HG03159 (cell line): ENCODE measurements around the gene FLRT1.
"Not testable (repeated sequence)": the region's sequence is repeated elsewhere in the genome, so short reads cannot be mapped to it uniquely, and the experiment has no call there.

ENCODE experiments used
- ATAC-seq: cut with Tn5 transposase; IDR thresholded peaks from one replicate; pipeline ENCODE4 v1.9.1; 2021; ENCODE audit warnings: mild to moderate bottlenecking, moderate library complexity; ENCODE audit not compliant: unreplicated experiment

The FLRT1 gene

DNA sequence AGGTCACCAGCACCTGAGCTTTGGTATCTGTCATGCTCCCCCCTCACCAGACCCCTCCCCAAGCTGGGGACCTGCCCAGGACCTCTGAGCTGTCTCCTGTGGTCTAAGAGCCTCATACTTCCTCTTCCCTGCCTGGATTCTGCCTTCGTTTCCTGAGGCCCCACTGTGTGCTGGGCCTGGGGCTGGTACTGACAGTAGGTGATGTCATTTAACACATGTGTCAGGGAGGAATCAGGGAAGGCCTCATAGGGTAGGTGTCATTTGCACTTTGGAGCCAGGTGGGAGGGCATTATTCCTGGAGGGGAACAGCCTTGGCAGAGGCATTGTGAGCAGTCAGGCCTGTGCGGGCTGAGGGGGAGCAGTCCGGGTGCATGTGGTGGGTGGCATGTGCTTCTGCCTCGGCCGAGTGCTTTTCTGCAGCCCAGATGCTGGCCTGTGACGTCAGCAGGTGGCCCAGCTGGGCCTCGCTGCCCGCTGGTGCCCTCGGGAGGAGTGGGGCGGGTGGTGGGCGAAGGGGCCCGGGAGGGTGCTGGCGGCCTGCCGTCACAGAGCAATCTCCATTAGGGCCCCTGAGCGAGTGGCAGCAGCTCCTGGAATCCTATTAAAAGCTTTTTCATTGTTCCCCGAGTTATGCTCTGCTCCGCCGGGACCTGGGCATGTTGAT is 9.1 kb downstream of the FLRT1 start:
- ATAC-seq: no peak

DNA sequence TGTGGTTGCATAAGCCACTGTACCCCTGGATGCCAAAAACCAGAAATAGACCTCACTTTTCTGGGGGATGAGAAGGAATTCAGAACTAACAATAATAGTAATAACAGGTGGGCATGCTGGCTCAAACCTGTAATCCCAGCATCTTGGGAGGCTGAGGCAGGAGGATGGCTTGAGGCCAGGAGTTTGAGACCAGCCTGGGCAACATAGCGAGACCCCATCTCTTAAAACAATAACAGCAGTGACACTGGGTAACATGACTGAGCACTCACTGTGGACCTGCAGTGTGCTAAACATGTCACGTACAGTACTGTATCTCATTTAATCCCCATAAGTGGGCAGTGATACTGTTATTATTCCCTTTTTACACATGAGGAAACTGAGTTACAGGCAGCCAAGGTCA is 10.0 kb downstream of the FLRT1 start:
- ATAC-seq: no peak

GRCh38 chr11:64047373-64047772 is 11.6 kb downstream of the FLRT1 start:
- ATAC-seq: not testable (repeated sequence)

DNA sequence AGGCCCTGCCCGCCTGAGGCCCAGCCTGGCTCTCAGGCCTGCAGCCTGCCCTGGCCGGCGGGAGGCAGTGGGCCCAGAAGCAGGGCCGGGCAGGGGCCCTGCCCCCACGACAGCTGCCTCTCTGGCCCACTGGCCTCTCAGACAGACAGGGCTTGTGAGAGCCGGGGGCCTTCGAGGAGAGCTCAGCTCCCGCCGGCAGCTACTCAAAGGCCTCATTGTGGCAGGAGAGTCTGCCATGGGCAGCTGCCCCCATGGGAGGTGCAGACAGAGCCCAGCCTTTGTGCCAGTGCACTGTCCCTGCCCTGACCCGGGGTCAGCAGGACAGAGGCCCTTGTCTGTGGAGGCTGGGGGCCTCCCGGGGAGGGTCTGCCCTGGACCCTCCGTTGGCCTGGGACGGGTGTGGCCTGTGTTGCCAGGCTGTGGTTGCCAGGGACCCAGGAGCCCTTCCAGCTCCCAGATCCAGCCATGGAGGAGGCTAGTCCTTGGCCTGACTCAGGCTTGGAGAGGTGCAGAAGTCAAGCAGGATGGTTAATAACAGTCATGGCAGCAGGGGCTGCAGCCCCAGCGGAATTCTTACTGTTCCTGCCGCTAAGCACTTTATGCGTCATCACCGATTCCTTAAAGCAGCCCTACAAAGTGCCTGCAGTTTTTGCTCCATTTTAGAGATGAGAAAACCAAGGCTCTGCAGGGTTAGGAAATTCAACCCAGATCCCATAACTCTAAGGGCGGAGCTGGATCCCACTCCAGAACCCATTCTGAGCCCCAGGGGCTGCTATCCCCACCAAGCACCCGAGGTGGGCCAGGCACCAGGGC is 12.5 kb downstream of the FLRT1 start:
- ATAC-seq: no peak

- no peak for ATAC-seq
Measured at GRCh38 chr11:64049509-64049908, 13.8 kb downstream of the FLRT1 start.

- no peak for ATAC-seq
Measured at GRCh38 chr11:64051297-64051696, 15.6 kb downstream of the FLRT1 start.

DNA sequence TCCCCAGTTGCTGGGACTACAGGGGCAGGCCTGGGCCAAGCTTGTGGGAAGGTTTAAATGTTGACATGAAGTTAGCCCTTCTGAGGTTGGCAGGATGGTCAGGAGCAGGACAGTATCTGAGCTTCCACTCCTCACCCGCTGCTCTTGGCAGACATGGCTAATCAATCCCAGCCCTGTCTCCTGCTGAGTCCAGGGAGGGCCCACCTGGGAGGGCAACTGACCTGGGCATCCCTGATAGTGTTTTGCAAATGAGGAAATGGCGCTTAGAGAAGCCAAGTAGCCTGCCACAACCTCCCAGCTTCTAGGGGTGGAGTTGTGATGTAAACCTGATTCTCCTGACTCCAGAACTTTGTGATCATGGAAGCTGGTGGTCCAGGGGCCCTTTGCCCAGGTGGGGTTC is 16.7 kb downstream of the FLRT1 start:
- no peak for ATAC-seq

GRCh38 chr11:64052938-64053622 is 17.3 kb downstream of the FLRT1 start:
- ATAC-seq: no peak

- ATAC-seq: no peak
Measured at GRCh38 chr11:64053699-64054098, 18.0 kb downstream of the FLRT1 start.

GRCh38 chr11:64055077-64055476 is 19.3 kb downstream of the FLRT1 start:
- no peak for ATAC-seq

- ATAC-seq: no peak
Measured at GRCh38 chr11:64056213-64056785, 20.6 kb downstream of the FLRT1 start.

- no peak for ATAC-seq
Measured at GRCh38 chr11:64056861-64057260, 21.1 kb downstream of the FLRT1 start.

GRCh38 chr11:64057890-64058289 is 22.2 kb downstream of the FLRT1 start:
- ATAC-seq: no peak

DNA sequence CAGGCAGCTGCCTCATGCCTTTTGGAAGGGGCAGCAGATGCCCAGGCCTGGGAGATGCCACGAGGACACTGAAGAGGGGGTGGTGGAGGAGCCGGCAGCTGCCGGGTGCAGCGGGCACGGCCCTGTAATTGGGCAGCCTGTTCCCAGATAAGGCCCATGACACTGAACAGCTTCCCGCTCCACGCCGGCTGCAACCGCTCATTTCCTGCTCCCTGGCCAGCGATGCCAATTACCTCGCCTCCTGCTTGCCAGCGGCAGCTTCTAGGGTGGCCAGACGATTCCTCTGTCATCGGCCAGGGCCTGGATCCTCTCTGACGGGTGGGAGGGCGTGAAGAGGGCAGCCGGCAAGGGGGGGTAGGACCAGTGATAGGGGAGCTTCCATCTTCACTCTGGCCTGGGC is 22.8 kb downstream of the FLRT1 start:
- no peak for ATAC-seq

- ATAC-seq: no peak
Measured at GRCh38 chr11:64059339-64060140, 23.8 kb downstream of the FLRT1 start.

DNA sequence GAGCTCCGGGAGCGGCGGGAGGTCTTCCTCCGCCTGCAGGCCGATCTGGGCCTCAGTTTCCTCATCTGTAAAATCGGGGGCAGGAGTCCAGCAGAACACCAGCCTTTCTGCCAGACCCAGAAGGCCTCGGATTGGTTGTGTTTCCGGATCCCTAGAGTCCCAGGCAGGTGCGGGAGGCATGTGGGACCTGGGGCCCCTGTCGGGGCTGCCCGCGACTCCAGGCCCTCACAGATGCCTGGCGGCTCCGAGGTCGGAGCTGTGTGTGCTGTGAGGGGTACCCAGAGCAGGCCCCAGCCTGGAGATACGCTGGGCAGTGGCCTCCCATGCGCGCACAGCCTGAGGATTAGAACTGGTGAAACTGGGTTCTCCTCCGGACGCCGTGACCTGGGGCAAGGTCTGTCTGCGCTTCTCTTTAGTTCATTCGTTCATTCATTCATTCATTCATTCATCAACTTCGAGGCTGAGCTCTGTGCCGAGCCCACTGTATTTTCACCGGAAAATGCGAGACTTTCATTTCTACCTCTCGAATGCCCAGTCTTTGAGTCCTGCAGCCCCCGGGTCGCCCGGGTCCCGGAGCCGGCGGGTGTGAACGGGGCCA is 24.6 kb downstream of the FLRT1 start:
- ATAC-seq: no peak

- ATAC-seq: peak; percentile 49
Measured at GRCh38 chr11:64060861-64061444, 25.2 kb downstream of the FLRT1 start.

DNA sequence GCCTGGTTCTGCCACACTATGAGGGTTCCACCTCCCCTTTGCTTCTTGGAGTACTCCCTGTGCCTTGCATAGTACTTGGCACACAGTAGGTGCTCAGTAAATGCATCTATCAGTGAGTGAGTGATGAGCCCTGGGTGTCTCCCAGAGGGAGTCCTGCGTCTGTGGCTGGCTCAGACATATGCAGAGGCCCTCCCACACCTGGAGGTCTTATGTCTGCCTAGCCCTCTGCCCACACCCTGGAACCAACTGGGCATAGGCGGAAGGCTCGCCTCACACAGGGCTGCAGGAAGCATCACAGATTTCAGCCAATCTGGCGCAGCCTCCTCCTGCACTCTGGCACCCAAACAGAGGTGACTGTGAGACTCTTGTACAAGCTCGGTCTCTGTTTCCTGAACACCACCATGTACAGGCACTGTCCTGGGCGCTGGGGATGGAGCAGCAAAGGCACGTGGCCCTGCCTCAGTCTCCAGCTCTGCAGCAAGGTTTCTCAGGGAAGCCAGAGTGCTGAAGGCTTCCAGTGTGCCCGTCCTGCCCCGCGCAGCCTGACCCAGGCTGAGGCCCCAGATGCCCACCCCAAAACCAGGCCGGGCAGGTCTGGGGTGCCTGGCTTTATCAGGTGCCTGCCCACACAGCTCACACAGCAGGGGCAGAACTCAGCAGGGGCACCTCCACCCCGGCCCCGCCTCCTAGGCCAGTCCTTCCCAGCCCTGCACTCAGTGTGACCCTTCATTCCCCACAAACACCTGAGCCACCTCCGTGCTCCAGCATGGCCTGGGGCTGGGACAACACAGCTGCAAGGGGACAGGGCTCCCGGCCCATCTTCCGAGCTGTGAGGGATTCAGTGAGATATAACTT is 26.7 kb downstream of the FLRT1 start:
- ATAC-seq: no peak

DNA sequence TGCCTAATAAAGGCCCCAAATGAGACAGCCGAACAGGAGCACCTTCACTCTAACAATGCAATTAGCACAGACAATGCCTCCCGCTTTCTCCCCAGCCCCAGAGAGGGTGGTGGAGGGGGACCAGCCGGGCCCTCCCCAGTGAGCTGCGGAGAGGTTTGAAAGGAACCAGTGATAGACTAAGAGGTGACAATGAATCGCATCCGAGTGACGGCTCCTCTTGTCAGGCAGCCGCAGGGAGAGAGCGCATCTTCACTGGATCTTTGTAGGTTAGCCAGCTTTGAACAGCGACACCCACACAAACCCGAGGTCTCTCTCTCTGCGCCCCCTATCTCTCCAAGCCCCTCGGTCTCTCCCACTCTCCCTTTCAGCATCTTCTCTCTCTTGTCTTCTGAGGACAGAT is 28.0 kb downstream of the FLRT1 start:
- ATAC-seq: no peak
